ENCODE data around the gene RPS23. TPM values are rescaled to one million over a fixed set of nuclear protein-coding genes. Genes with fewer than 3 reads are reported as not detected.
"Not testable (repeated sequence)": the region's sequence is repeated elsewhere in the genome, so short reads cannot be mapped to it uniquely, and the experiment has no call there.

Gene RPS23
- total RNA-seq, 2 experiments from 2014 or later = 2,952 to 3,790 TPM

DNA sequence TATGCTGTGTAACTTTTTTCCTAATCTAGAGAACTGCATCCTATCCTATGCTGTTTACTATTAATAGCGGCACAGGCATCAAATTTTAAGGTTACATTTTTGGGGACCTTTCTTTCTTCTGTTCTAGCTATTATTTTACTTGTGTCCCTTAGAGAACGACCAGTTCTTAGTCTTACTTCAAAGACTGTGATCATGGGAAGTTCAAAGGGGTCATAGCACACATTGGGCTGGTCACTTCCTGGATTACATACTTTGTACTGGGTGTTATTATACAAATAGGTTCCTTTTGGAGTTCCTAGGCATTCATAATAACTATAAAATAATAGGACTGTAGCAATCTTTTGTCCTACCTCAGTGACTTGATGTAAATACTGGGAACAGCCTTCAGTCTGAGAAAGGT is 8.8 kb downstream of the RPS23 start:
- H4K20me1 ChIP-seq (ENCODE audit: insufficient read depth, low read length); H2AFZ ChIP-seq (ENCODE audit: low read length); DNase-seq (ENCODE audit: low spot score); intact Hi-C loops (cut with micrococcal nuclease; ENCODE audit: unreplicated experiment); H3K79me2 ChIP-seq (ENCODE audit: insufficient read depth, low read depth, low read length); H3K4me2 ChIP-seq (ENCODE audit: low read length); CTCF ChIA-PET (ENCODE audit: unreplicated experiment); H3K27ac ChIP-seq (ENCODE audit: low read depth, low read length, poor library complexity, severe bottlenecking); BruUV-seq (replicated peaks); H3K9me2 ChIP-seq (ENCODE audit: insufficient read depth, low read length); H3K4me3 ChIP-seq (ENCODE audit: low read depth, low read length, poor library complexity, severe bottlenecking): not testable (repeated sequence)
- peaks cover 10% of the 10 kb centered on the region; the same call in 1 of the 2 replicates for H3K9me3 ChIP-seq (ENCODE audit: low read length)
- H3K4me1 ChIP-seq (ENCODE audit: insufficient read depth, low read length, poor library complexity, severe bottlenecking) = peaks cover 15% of the 10 kb centered on the region
- peaks cover 69% of the 10 kb centered on the region for H3K36me3 ChIP-seq (ENCODE audit: insufficient read depth, low read length)
- POLR2A ChIA-PET = interaction anchor here (0.6 to 1.0 kb wide), 2 partner anchors 8 to 937 kb away, joined by 3 read pairs; no protein-coding TSS in a partner anchor

DNA sequence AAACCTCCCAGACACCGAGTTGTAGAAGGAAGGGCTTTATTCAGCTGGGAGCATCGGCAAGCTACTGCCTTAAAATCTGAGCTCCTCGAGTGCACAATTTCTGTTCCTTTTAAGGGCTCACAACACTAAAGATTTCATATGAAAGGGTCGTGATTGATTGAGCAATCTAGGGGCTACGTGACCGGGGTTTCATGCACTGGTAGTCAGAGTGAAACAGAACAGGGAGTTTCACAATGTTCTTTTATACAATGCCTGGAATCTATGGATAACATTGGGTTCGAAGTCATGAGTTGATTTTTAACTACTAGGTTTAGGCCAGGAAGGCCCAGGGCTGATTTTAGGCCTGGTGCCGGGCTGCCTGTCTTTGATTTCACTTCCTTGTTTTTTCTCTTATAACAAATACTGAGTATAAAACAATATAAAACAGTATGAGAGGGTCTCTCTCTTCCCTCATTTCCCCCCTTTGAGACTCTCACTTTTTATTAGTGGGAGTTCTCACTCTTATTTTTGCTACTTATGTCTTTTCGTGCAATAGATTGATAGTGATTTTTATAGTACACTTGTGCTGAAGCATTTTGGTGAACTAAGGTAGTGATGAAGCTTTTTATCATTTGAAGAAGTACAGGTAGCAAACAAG is 10.7 kb downstream of the RPS23 start:
- H4K20me1 ChIP-seq (ENCODE audit: insufficient read depth, low read length); intact Hi-C loops (cut with micrococcal nuclease; ENCODE audit: unreplicated experiment); H3K4me1 ChIP-seq (ENCODE audit: insufficient read depth, low read length, poor library complexity, severe bottlenecking); BruUV-seq (replicated peaks); DNase-seq (ENCODE audit: low spot score); H3K27ac ChIP-seq (ENCODE audit: low read depth, low read length, poor library complexity, severe bottlenecking); H2AFZ ChIP-seq (ENCODE audit: low read length); CTCF ChIA-PET (ENCODE audit: unreplicated experiment); H3K4me3 ChIP-seq (ENCODE audit: low read depth, low read length, poor library complexity, severe bottlenecking); H3K79me2 ChIP-seq (ENCODE audit: insufficient read depth, low read depth, low read length); H3K4me2 ChIP-seq (ENCODE audit: low read length); H3K9me2 ChIP-seq (ENCODE audit: insufficient read depth, low read length); POLR2A ChIA-PET: not testable (repeated sequence)
- peaks cover 10% of the 10 kb centered on the region; the same call in 1 of the 2 replicates for H3K9me3 ChIP-seq (ENCODE audit: low read length)
- H3K36me3 ChIP-seq (ENCODE audit: insufficient read depth, low read length) = peaks cover 49% of the 10 kb centered on the region

DNA sequence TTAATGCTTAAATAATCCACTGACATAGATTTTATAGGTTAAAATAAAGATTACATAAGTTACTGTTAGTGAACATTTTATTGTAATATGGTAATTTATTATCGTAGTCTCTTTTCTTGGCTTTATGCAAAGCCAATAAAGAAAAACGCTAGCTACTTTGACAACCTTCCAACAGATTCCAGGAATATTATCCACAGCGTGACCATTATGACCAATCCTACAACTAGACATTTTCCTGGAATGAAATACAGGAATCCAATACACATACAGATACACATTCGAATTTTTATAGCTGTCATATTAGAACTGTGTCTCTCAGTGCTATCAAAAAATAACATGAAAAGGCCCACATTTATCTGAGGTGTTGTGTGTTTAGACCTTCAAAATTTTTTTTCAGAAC is 13.1 kb downstream of the RPS23 start:
- intact Hi-C loops (cut with micrococcal nuclease; ENCODE audit: unreplicated experiment) = no loop called here
- TF ChIP-seq, protein P1, sequence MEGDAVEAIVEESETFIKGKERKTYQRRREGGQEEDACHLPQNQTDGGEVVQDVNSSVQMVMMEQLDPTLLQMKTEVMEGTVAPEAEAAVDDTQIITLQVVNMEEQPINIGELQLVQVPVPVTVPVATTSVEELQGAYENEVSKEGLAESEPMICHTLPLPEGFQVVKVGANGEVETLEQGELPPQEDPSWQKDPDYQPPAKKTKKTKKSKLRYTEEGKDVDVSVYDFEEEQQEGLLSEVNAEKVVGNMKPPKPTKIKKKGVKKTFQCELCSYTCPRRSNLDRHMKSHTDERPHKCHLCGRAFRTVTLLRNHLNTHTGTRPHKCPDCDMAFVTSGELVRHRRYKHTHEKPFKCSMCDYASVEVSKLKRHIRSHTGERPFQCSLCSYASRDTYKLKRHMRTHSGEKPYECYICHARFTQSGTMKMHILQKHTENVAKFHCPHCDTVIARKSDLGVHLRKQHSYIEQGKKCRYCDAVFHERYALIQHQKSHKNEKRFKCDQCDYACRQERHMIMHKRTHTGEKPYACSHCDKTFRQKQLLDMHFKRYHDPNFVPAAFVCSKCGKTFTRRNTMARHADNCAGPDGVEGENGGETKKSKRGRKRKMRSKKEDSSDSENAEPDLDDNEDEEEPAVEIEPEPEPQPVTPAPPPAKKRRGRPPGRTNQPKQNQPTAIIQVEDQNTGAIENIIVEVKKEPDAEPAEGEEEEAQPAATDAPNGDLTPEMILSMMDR (conservative IDR thresholded peaks at IDR 0.05; ENCODE audit: low read length) = no peak
- no peak for TF ChIP-seq EZH2phosphoT487 (IDR thresholded peaks at IDR 0.05; ENCODE audit: borderline replicate concordance, low read depth, low read length)
- Histone ChIP-seq H3K27ac (ENCODE audit: low read depth, low read length, poor library complexity, severe bottlenecking) (no peak overlapping the region), H3K36me3 (ENCODE audit: insufficient read depth, low read length) (peaks cover 34% of the 10 kb centered on the region), H3K4me2 (ENCODE audit: low read length) (no peak overlapping the region), H4K20me1 (ENCODE audit: insufficient read depth, low read length) (no peaks in the 10 kb centered on the region), H3K79me2 (ENCODE audit: insufficient read depth, low read depth, low read length) (no peaks in the 10 kb centered on the region), H3K9me2 (ENCODE audit: insufficient read depth, low read length) (no peaks in the 10 kb centered on the region), H3K4me1 (ENCODE audit: insufficient read depth, low read length, poor library complexity, severe bottlenecking) (no peaks in the 10 kb centered on the region), H2AFZ (ENCODE audit: low read length) (no peak overlapping the region), H3K4me3 (ENCODE audit: low read depth, low read length, poor library complexity, severe bottlenecking) (no peak overlapping the region), H3K9me3 (ENCODE audit: low read length) (peaks cover 10% of the 10 kb centered on the region; the same call in 1 of the 2 replicates)
- CTCF ChIA-PET (ENCODE audit: unreplicated experiment) = no interaction called here
- no TSS peak for BruUV-seq (replicated peaks)
- POLR2A ChIA-PET = interaction anchor here (1.1 to 2.0 kb wide), 3 partner anchors 9 to 12 kb away, joined by 3 to 8 read pairs (median 3); no protein-coding TSS in a partner anchor
- DNase-seq (ENCODE audit: low spot score) = no peak
